Stimulated activated naive CD8-positive, alpha-beta T cell treated with anti-CD3 and anti-CD28 coated beads, Interleukin-15, Interleukin-2, amounts not matched to agents 100 U/mL and 50 U/mL, for 24 hours (primary cell): ENCODE results near the gene SFSWAP.
"Not testable (repeated sequence)": the region's sequence is repeated elsewhere in the genome, so short reads cannot be mapped to it uniquely, and the experiment has no call there.

ENCODE experiments used
- ATAC-seq: fragments of 150-1000 bp; cut with Tn5 transposase; one replicate; pipeline ENCODE4 v1.10.0; 2021
- DNase-seq: peaks from one replicate; pipeline ENCODE4 v3.0.0; 2021

The SFSWAP gene

GRCh38 chr12:131710464-131711457 is at the start of gene SFSWAP:
Gene SFSWAP, plus strand, starts transcription at chr12:131711090. Its CDS starts 140 bp downstream, at chr12:131711230.
- ATAC-seq (peak; percentile 94), DNase-seq (peak; percentile 85)

DNA sequence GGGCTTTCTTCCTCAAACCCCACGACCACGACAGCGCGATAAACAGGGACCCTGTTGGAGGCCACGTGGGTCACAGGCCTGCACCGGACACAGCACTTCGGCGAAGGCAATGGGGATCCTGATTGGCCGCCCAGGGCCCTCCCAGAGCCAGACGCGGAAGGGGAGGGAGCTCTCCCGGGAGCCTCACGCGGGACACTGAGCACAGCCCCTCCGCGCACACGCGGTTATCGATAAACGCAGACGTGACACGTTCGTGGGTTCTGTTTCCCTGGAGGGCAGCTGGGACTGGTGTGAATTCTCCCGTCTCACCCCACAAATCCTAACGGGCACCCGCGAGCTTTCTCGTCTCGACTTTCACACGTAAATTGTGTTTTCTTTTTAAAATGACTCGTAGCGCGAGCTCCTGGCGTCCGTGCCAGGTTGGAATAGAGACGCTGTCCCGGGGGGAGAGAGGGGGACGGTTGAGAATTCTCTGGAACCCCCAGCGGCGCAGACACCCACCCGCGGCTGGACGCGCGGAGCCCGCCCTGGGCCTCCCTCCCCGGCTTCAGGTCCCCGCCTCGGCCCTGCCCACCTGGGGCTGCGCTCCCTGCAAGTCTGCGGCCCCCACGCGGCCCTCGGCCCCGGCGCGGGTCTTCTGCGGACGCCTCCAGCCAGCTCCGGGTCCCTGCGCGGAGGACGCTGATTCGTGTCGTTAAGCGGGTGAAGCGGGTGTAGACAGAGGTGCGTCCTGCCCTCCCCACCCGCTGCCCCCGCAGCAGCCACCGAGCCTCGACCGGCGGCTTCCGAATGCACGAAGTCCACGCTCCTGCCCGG is 49.5 kb upstream of the SFSWAP start:
- not testable (repeated sequence) for ATAC-seq, DNase-seq

DNA sequence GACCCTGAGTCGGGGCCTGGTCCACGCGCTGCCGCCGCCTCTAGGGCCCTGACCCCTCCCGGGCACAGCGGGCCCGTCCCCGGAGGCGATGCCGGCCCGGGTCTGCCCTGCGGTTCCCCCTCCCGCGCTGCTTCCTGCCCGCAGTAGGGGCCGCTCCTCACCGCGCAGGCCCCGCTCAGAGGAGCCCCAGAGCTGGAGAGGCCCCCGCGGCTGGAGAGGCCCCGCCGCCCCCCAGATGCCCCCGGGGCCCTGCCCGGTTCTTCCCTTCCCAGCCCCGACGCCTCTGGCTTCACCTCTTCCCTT is 49.0 kb upstream of the SFSWAP start:
- ATAC-seq, DNase-seq: not testable (repeated sequence)

DNA sequence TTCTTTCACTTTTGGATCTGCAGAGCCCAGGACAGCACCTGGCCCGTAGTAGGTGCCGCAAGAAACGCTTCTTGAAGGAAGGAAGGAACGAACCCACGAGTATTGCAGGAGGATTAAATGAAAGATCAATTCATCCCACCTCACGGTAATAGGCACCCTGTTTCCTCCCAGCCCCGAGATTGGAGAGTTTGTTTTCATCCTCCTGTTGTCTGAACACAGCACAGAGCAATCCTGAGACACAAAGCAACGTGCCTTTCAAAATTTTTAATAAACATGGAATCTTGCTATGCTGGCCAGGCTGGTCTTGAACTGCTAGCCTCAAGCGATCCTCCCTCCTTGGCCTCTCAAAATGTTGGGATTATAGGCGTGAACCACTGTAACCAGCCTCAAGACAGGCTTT is 48.5 kb upstream of the SFSWAP start:
- ATAC-seq, DNase-seq: not testable (repeated sequence)

- ATAC-seq, DNase-seq: not testable (repeated sequence)
These were observed 45.2 kb upstream of the SFSWAP start for GRCh38 chr12:131665666-131666065.

DNA sequence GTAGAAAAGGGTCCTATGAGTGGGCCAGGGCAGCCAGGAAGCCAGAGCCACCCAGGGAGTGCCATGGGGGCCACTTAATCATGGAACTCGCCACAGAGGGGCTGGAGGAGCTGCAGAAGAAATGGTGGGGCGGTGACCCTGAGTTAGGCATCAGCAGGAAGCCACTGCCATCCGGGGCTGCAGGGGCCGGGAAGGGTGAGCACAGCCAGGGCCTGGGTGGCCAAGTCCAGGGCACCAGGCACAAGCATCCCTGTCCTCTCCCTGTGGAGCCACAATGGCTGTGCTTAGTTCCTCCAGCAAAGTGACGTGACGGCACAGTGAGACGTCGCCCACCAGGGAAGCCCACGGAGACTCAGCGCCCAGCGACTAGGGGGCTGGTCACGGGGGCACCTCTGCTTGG is 44.4 kb upstream of the SFSWAP start:
- not testable (repeated sequence) for DNase-seq, ATAC-seq

GRCh38 chr12:131666978-131667601 is 43.8 kb upstream of the SFSWAP start:
- not testable (repeated sequence) for ATAC-seq, DNase-seq

DNA sequence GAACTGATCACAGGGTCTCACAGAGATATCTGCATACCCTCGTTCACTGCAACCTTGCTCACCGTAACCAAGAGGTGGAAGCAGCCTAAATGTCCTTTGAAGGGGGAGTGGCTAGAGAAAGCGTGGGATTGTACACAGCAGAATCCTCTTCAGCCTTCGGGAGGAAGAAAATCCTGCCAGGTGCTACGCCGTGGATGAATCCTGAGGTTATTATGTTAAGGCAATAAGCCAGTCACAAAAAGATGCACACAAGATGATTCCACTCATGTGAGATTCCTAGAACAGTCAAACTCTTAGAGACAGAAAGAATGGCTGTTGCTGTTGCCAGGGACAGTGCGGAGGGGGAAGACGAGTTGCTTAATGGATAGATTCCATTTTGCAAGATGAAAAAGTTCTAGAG is 39.6 kb upstream of the SFSWAP start:
- ATAC-seq, result no peak
- no peak for DNase-seq

DNA sequence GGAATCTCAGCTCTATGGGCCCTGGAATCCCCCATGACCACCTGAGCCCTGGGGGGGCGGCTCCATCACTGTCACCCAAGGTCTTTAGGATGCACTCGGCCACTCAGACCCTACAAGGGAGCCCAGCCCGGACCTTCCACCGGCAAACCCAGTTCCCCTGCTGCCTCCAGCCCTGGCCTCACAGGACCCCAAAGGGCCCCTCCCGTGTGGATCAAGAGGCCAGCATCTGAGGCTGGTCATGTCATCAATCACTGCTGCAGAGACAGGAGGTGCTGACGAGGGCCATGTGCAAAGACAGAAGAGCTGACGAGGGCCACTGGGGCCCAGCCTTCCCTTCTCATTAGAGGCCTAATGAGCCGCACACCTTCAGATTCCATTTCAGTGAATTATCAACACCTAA is 39.0 kb upstream of the SFSWAP start:
- DNase-seq, result no peak
- no peak for ATAC-seq

GRCh38 chr12:131672311-131672940 is 38.5 kb upstream of the SFSWAP start:
- no peak for DNase-seq
- ATAC-seq, result no peak

GRCh38 chr12:131672941-131673887 is 37.7 kb upstream of the SFSWAP start:
- DNase-seq (no peak), ATAC-seq (no peak)

DNA sequence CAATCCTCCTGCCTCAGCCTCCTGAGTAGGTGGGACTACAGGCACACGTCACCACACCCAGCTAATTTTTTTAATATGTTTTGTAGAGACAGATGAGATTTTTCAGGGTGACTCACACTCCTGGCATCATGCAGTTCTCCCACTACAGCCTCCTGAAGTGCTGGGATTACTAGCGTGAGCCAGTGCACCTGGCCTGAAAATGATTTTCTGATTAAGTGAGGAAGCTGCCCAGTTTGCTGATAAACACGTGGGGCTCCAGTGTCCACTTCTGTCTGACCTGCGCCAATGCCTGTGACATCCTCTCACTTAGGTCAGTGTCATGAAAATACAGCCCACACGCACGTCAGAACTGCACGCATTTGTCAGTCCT is 37.0 kb upstream of the SFSWAP start:
- ATAC-seq (no peak), DNase-seq (no peak)

- DNase-seq (no peak), ATAC-seq (no peak)
These were observed 36.5 kb upstream of the SFSWAP start for GRCh38 chr12:131674373-131674772.

GRCh38 chr12:131675126-131676080 is 35.5 kb upstream of the SFSWAP start:
- ATAC-seq (no peak), DNase-seq (no peak)

DNA sequence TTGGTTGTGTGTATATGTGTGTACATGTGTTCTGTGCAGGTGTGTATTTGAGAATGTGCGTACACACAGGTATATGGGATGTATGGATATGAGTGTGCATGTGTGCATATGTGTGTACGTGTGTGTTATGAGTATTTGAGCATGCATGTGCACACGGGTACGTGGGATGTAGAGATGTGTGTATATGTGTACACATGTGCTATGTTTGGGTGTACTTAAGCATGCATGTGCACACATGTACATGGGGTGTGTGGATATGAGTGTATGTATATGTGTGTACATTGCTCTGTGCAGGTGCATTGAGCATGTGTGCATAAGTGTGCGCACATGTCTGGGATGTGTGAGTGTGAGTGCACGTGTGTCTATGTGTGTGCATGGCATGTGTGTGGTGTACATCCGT is 34.3 kb upstream of the SFSWAP start:
- no peak for ATAC-seq
- no peak for DNase-seq

- ATAC-seq, result not testable (repeated sequence)
These were observed 33.8 kb upstream of the SFSWAP start for GRCh38 chr12:131677067-131677466.

DNA sequence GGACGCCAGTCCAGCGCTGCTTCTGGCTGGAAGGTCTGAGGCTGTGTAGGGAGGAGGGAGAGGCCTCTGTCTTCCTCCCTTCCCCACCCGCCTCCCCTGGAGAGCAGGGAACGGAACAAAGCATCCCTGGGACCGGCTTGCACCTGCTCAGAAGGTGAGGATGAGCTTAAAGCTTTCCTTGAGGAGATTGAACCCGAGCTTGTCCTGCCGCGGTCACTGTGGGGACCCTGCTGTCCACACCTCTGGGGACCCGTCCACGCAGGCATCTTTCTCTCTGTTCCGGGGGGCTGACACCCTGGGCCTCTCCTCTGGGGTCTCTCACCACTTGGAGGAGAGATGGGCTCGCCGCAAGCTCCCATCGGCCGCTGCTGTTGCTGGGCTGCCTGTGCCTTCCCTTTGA is 33.2 kb upstream of the SFSWAP start:
- DNase-seq, result no peak
- no peak for ATAC-seq

More at GRCh38 chr12:131677067-131677466, 33.8 kb upstream of the SFSWAP start:
- not testable (repeated sequence) for DNase-seq

- not testable (repeated sequence) for ATAC-seq, DNase-seq
These were observed 32.3 kb upstream of the SFSWAP start for GRCh38 chr12:131678389-131679181.

GRCh38 chr12:131679186-131679585 is 31.7 kb upstream of the SFSWAP start:
- ATAC-seq, DNase-seq: not testable (repeated sequence)
